ENCODE data around the gene ADRA2B. TPM values are rescaled to one million over a fixed set of nuclear protein-coding genes. Genes with fewer than 3 reads are reported as not detected.

ADRA2B gene
- total RNA-seq, 4 donors from 2014 or later = 2.1 to 6.0 (median 4.0) TPM

DNA sequence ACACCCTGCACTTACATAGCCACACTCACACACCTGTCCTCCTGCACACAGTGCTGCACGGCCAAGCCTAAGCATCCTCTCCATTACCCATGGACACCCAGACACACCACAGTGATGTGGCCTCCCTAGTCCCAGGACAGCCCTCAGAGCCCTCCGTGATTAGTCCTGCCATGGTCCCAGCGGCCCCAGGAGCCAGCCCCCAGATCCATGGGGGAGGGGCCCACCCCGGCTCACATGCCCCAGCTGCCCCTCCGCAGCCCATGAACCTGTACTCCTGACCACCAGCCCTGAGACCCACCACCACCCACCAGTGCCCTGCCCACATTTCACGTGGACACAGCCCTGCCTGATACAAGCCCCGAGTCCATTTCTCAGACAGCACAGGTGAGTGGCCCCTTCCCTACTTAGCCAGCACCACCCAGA lies 36.9 kb upstream of the ADRA2B start:
- Histone ChIP-seq H3K27me3 (peaks cover 0 to 26% (median 0%) of the 10 kb centered on the region in 4 donors), H3K4me3 (no peak overlapping the region), H3K36me3 (no peaks in the 10 kb centered on the region), H3K9me3 (no peaks in the 10 kb centered on the region), H3K27ac (replicated peaks in 1 of 4) (no peak overlapping the region), H3K4me1 (peaks cover 0 to 8% (median 7%) of the 10 kb centered on the region in 4 donors)
- no peak for DNase-seq (ENCODE audit: extremely low spot score)
- WGBS = 100% methylated on average over 2 of the region's 7 CpGs
- intact Hi-C loops (cut with DNase I) = no loop called here
- TF ChIP-seq POLR2A (IDR thresholded peaks at IDR 0.05; ENCODE audit: low read depth) (no peak), EP300 (IDR thresholded peaks at IDR 0.05) (no peak), POLR2AphosphoS5 (IDR thresholded peaks at IDR 0.05) (no peak)
- TF ChIP-seq, protein P1, sequence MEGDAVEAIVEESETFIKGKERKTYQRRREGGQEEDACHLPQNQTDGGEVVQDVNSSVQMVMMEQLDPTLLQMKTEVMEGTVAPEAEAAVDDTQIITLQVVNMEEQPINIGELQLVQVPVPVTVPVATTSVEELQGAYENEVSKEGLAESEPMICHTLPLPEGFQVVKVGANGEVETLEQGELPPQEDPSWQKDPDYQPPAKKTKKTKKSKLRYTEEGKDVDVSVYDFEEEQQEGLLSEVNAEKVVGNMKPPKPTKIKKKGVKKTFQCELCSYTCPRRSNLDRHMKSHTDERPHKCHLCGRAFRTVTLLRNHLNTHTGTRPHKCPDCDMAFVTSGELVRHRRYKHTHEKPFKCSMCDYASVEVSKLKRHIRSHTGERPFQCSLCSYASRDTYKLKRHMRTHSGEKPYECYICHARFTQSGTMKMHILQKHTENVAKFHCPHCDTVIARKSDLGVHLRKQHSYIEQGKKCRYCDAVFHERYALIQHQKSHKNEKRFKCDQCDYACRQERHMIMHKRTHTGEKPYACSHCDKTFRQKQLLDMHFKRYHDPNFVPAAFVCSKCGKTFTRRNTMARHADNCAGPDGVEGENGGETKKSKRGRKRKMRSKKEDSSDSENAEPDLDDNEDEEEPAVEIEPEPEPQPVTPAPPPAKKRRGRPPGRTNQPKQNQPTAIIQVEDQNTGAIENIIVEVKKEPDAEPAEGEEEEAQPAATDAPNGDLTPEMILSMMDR (IDR thresholded peaks at IDR 0.05) = no peak

DNA sequence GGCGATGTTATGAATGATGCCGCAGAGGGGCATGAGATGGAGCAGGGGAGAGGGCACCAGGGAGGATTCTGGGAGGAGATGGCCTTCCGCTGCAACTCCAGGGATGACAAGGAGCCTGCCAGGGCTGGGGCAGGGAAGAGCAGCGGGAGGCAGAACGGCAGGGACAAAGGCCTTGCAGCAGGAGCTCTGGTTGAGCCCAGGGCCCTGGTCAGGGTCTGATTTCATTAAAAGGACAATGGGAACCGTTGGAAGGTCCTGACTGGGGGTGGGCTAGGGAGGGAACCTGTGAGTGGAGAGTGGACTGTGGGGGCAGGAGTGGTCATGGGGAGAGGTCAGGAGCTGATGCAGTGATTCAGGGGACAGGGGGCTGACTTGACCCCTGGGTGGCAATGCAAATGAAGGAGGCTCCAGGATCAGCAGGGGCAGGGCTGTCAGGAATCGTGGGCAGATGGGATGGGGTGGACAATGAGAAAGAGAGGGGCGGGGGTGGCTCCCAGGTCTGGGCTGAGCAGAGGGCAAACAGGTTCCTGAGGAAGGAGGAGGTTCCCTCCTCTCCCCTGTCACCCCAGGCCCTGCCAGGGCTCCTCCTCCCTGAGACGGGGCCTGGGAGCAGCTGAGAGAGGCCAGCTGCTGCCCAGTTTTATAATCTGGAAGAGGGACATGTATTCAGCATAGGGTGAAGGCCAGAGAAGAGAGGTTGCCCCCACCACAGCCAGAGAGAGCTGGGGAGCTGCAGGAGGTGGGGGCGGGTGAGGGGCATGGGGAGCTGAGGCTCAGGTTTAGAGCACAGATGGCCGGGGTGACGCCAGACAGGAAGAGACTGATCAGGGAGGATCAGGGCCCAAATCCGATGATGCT lies 36.2 kb upstream of the ADRA2B start:
- intact Hi-C loops (cut with DNase I) = no loop called here
- Histone ChIP-seq H3K27me3 (peaks cover 0 to 18% (median 0%) of the 10 kb centered on the region in 4 donors), H3K9me3 (no peaks in the 10 kb centered on the region), H3K27ac (replicated peaks in 1 of 4) (no peak overlapping the region), H3K36me3 (no peaks in the 10 kb centered on the region), H3K4me1 (peaks cover 4 to 16% (median 15%) of the 10 kb centered on the region in 4 donors), H3K4me3 (no peak overlapping the region)
- TF ChIP-seq POLR2AphosphoS5 (IDR thresholded peaks at IDR 0.05) (no peak), POLR2A (IDR thresholded peaks at IDR 0.05; ENCODE audit: low read depth) (no peak), EP300 (IDR thresholded peaks at IDR 0.05) (no peak)
- TF ChIP-seq, protein P1 (IDR thresholded peaks at IDR 0.05) = no peak
- DNase-seq (ENCODE audit: extremely low spot score) = no peak
- WGBS = 79% methylated on average over 11 of the region's 13 CpGs

DNA sequence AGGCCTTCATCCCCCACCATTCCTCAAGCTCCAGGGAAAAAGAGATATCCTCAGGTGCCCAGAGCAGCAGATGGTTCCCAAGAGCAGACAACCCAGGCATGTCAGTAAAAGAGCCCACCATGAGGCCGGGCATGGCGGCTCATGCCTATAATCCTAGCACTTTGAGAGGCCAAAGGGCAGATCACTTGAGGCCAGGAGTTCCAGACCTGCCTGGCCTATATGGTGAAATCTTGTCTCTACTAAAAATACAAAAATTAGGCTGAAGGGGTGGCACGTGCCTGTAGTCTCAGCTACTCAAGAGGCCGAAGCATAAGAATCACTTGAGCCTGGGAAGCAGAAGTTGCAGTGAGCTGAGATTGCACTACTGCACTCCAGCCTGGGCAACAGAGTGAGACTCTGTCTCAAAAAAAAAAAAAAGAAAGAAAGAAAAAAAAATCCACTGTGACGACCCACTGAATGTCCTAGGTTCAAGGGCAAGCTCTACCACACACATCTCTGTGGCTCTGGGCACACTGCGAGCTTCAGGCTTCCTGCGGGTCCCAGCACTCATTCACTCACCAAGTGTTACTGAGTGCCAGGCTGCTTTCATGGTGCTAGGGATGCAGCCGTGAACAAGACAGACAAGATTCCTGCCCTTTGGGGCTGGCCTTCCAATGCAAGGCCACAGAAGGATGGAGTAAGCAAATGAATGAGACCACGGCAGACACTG lies 35.4 kb upstream of the ADRA2B start:
- intact Hi-C loops (cut with DNase I) = no loop called here
- no peaks in the 10 kb centered on the region for H3K36me3 ChIP-seq
- no peak overlapping the region for H3K27ac ChIP-seq (replicated peaks in 1 of 4)
- no peak overlapping the region for H3K4me3 ChIP-seq
- H3K27me3 ChIP-seq = peaks cover 0 to 10% (median 0%) of the 10 kb centered on the region in 4 donors
- DNase-seq (ENCODE audit: extremely low spot score) = no peak
- peaks cover 4 to 24% (median 21%) of the 10 kb centered on the region in 4 donors for H3K4me1 ChIP-seq
- TF ChIP-seq, protein P1 (IDR thresholded peaks at IDR 0.05) = no peak
- TF ChIP-seq POLR2A (IDR thresholded peaks at IDR 0.05; ENCODE audit: low read depth) (no peak), POLR2AphosphoS5 (IDR thresholded peaks at IDR 0.05) (no peak), EP300 (IDR thresholded peaks at IDR 0.05) (no peak)
- 95% methylated on average over 9 of the region's 9 CpGs for WGBS
- H3K9me3 ChIP-seq = no peaks in the 10 kb centered on the region

DNA sequence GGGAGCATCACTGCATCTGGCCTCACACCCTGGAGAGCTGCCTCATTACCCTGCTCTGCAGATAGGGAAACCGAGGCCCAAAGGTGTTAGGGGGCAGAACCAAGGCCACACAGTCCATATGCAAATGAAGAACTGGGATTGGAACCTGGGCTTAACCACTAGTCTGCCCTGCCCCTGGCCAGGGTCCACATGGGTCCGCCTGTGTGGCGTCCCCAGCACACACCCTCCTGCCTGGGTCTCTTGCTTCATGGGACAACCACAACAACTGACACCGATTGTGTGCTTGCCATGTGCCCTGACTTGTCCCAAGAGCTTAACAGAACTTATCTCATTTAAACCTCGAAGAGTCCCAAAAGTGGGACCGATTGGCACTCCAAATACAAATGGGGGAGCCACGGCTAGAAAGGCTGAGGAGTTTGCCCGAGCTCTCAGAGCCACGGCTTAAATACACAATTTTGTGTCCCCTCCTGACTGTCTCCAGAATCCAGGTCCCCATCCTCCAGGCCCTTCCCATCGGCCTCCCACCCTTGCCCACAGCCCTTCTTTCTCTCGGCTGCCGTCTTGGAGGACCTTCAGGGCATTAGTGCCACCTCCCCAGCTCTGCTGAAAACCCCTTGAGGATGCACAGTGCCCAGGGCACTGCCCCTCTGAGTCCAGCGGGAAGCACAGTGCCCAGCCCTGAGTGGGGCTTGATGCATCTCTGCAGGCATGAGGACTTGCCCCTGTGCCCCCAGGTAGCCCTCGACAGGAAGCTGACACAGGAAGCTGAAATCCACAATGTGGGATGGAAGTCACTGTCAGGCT lies 34.6 kb upstream of the ADRA2B start:
- intact Hi-C loops (cut with DNase I) = no loop called here
- Histone ChIP-seq H3K9me3 (no peaks in the 10 kb centered on the region), H3K4me3 (no peak overlapping the region), H3K27ac (replicated peaks in 1 of 4) (no peak overlapping the region), H3K27me3 (peaks cover 0 to 9% (median 0%) of the 10 kb centered on the region in 4 donors), H3K36me3 (no peaks in the 10 kb centered on the region), H3K4me1 (peaks cover 10 to 30% (median 27%) of the 10 kb centered on the region in 4 donors)
- DNase-seq (ENCODE audit: extremely low spot score) = no peak
- no peak for TF ChIP-seq EP300 (IDR thresholded peaks at IDR 0.05)
- TF ChIP-seq, protein P1 (IDR thresholded peaks at IDR 0.05) = no peak
- no peak for TF ChIP-seq POLR2A (IDR thresholded peaks at IDR 0.05; ENCODE audit: low read depth)
- no peak for TF ChIP-seq POLR2AphosphoS5 (IDR thresholded peaks at IDR 0.05)
- WGBS = 97% methylated on average over 8 of the region's 14 CpGs

Data from esophagus muscularis mucosa (tissue), 4 donors.